ACC112 (cell line): ENCODE results near the gene ADGRL1.
"Not testable (repeated sequence)": the region's sequence is repeated elsewhere in the genome, so short reads cannot be mapped to it uniquely, and the experiment has no call there.

Experiments used
- H2AFZ ChIP-seq: fragments of 200-600 bp; sonication (generic); one replicate; pipeline ENCODE4 v1.6.0; 2017; ENCODE audit warnings: antibody characterized with exemption, low read length; ENCODE audit not compliant: unreplicated experiment
- H3K27ac ChIP-seq: fragments of 200-600 bp; sonication (generic); 2 replicates; pipeline ENCODE4 v1.5.1; 2014; ENCODE audit warnings: low read depth, mild to moderate bottlenecking, antibody characterized with exemption, low read length, moderate library complexity
- H3K27me3 ChIP-seq: fragments of 200-600 bp; sonication (generic); 2 replicates; pipeline ENCODE4 v1.6.1; 2014; ENCODE audit warnings: mild to moderate bottlenecking, antibody characterized with exemption, low read length, moderate library complexity, mixed read lengths; ENCODE audit not compliant: insufficient read depth
- H3K36me3 ChIP-seq: fragments of 200-600 bp; sonication (generic); 2 replicates; pipeline ENCODE4 v1.6.1; 2016; ENCODE audit warnings: mild to moderate bottlenecking, antibody characterized with exemption, low read length, moderate library complexity, mixed read lengths; ENCODE audit not compliant: insufficient read depth
- H3K4me1 ChIP-seq: fragments of 200-600 bp; sonication (generic); one replicate; pipeline ENCODE4 v1.6.1; 2016; ENCODE audit warnings: low read length, mixed read lengths; ENCODE audit not compliant: insufficient read depth, unreplicated experiment, control insufficient read depth
- H3K4me3 ChIP-seq: fragments of 200-600 bp; sonication (generic); 2 replicates; pipeline ENCODE4 v1.5.1; 2014; ENCODE audit warnings: mild to moderate bottlenecking, low read depth, low read length
- H3K79me2 ChIP-seq: fragments of 200-600 bp; sonication (generic); one replicate; pipeline ENCODE4 v1.6.0; 2016; ENCODE audit warnings: low read length; ENCODE audit not compliant: control insufficient read depth, unreplicated experiment, insufficient read depth

ADGRL1 gene

DNA sequence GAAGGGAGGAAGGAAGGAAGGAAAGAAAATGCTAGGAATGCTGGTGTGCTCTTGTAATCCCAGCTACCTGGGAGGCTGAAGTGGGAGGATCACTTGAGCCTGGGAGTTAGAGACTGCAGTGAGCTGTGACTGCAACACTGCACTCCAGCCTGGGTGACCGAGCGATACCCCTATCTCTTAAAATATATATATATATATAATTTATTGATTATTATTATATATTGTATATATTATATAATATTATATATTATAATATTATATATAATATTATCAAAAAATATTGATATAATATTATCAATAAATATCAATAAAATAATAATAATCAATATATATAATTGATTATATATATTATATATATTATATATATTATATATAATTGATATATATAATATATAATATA is 8.6 kb upstream of the ADGRL1 start:
- Histone ChIP-seq H3K27me3 (peaks cover 3% of the 10 kb centered on the region; the same call in 1 of the 2 replicates), H3K79me2 (no peaks in the 10 kb centered on the region), H3K36me3 (no peaks in the 10 kb centered on the region), H3K27ac (no peak overlapping the region), H3K4me3 (no peak overlapping the region), H2AFZ (no peak overlapping the region), H3K4me1 (no peaks in the 10 kb centered on the region)

- H2AFZ ChIP-seq, H3K79me2 ChIP-seq, H3K4me1 ChIP-seq, H3K27ac ChIP-seq, H3K4me3 ChIP-seq, H3K36me3 ChIP-seq: not testable (repeated sequence)
- H3K27me3 ChIP-seq, result peaks cover 18% of the 10 kb centered on the region; the same call in 1 of the 2 replicates
These were observed 4.2 kb upstream of the ADGRL1 start for GRCh38 chr19:14210182-14210581.

GRCh38 chr19:14209401-14209800 is 3.4 kb upstream of the ADGRL1 start:
- not testable (repeated sequence) for H2AFZ ChIP-seq, H3K36me3 ChIP-seq, H3K4me3 ChIP-seq, H3K27ac ChIP-seq, H3K79me2 ChIP-seq, H3K4me1 ChIP-seq
- H3K27me3 ChIP-seq, result peaks cover 25% of the 10 kb centered on the region; the same call in 1 of the 2 replicates

DNA sequence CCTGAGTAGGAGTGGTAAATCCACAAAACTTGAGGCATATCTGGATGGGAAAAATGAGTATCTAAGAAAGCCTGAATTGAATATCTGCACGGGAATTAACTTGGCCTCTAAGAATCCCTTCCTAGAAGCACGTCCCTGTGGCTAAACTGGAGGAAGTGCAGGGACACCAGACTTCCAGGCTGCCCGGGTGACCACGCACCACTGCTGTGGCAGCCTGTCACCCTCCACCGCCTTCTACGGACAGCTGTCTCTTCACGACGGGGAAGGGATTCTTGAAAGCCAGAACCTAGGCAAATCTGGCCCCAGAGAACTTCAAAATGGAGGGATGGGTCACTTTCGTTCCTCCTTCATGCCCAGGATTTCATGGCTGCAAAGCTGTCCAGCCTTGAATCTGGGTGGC is 2.5 kb upstream of the ADGRL1 start:
- H3K36me3 ChIP-seq, H3K4me1 ChIP-seq, H3K27ac ChIP-seq, H3K4me3 ChIP-seq, H2AFZ ChIP-seq, H3K79me2 ChIP-seq: not testable (repeated sequence)
- H3K27me3 ChIP-seq, result peaks cover 27% of the 10 kb centered on the region; the same call in 1 of the 2 replicates

- not testable (repeated sequence) for H2AFZ ChIP-seq, H3K36me3 ChIP-seq, H3K79me2 ChIP-seq, H3K27ac ChIP-seq, H3K4me1 ChIP-seq, H3K4me3 ChIP-seq
- H3K27me3 ChIP-seq, result peaks cover 27% of the 10 kb centered on the region; the same call in 1 of the 2 replicates
These were observed 1.8 kb upstream of the ADGRL1 start for GRCh38 chr19:14207796-14208195.

- H3K4me1 ChIP-seq, H2AFZ ChIP-seq, H3K79me2 ChIP-seq, H3K27ac ChIP-seq, H3K36me3 ChIP-seq: not testable (repeated sequence)
- Histone ChIP-seq H3K4me3 (peak overlapping the region; percentile 68), H3K27me3 (peaks cover 27% of the 10 kb centered on the region; the same call in 1 of the 2 replicates)
These were observed 1.1 kb upstream of the ADGRL1 start for GRCh38 chr19:14206737-14207726.

DNA sequence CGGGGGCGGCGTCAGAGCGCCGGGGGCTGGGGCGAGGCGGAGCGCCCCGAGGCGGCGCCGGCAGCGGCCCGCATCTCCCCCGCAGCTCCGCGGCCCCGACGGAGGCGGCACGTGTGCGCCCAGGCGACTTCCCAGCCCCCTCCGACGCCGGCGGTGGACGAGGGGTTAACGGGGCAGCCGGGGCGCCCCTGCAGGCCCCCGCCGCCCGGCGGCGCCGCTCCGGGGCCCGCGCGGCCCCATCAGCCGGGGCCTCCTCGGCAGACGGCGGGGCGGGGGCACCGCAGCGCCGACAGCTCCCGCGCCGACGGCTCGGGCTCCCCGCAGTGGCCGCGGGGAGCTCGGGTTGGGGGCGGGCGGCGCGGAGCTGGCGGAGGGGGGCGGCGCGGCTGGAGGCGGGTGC is 339 bp upstream of the ADGRL1 start:
- H3K79me2 ChIP-seq, H3K4me3 ChIP-seq, H3K4me1 ChIP-seq, H2AFZ ChIP-seq, H3K36me3 ChIP-seq, H3K27ac ChIP-seq: not testable (repeated sequence)
- H3K27me3 ChIP-seq, result peaks cover 27% of the 10 kb centered on the region; the same call in 1 of the 2 replicates

- not testable (repeated sequence) for H2AFZ ChIP-seq, H3K79me2 ChIP-seq, H3K4me3 ChIP-seq, H3K27ac ChIP-seq, H3K36me3 ChIP-seq, H3K4me1 ChIP-seq
- peaks cover 27% of the 10 kb centered on the region; the same call in 1 of the 2 replicates for H3K27me3 ChIP-seq
These were observed 1.1 kb downstream of the ADGRL1 start for GRCh38 chr19:14204676-14205451.

DNA sequence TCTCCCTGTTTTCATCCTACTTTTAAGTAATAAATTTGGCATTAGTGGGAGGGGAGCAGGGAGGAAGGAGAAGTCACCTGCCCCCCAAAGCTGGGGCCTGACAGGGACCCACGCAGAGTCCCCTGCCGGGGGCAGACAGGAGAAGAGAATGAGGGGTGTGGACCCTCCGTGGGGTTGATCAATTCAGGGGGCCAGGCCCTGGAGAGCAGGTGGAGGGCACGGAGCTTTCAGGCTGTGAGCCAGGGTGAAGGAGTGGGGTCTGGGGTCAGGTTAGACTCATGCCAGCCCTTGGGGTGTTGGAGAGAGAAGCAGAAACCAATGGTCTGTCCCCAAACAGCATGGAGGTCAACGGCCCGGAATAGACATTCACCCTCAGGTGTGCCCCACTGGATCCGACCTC is 1.8 kb downstream of the ADGRL1 start:
- peaks cover 23% of the 10 kb centered on the region; the same call in 1 of the 2 replicates for H3K27me3 ChIP-seq
- not testable (repeated sequence) for H2AFZ ChIP-seq, H3K27ac ChIP-seq, H3K36me3 ChIP-seq, H3K4me3 ChIP-seq, H3K4me1 ChIP-seq, H3K79me2 ChIP-seq

DNA sequence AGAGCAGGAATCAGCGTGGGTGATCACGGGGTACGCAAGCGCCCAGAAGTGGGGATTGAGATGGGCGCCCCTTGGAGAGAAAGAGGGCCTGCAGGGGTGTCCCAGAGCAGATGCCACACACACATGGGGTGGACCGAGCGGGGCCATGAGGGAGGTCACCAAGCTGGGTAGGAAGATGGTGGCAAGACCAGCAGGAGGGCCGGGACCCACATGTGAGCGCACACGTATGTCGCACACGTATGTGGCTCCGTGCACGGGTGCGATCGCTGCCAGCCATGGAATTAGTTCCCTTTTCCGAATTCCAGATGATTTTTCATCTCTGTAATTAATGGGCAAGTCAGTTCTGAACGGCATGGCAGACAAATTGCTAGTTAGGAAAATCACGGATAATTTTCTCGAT is 2.2 kb downstream of the ADGRL1 start:
- not testable (repeated sequence) for H3K36me3 ChIP-seq, H3K27ac ChIP-seq, H3K4me3 ChIP-seq, H2AFZ ChIP-seq, H3K4me1 ChIP-seq, H3K79me2 ChIP-seq
- H3K27me3 ChIP-seq, result peaks cover 20% of the 10 kb centered on the region; the same call in 1 of the 2 replicates
